PC-9 (cell line): ENCODE results near the gene TMEM97. TPM values are rescaled to one million over a fixed set of nuclear protein-coding genes. Genes with fewer than 3 reads are reported as not detected.

Experiments used
- BruUV-seq: library from RNA; stranded (reverse); fragments of 400-500 nt; replicated peaks from 2 replicates; lab custom pipeline; 2021; lab: Mats Ljungman, UMichigan
- CTCF ChIA-PET: fragments of 300-600 bp; sonication (Branson Sonifier 250); formaldehyde crosslinking; loops from one replicate; lab custom pipeline; 2022; ENCODE audit warnings: antibody characterized with exemption; lab: Charles Lee
- POLR2A ChIA-PET: fragments of 300-600 bp; sonication (Branson Sonifier 250); formaldehyde crosslinking; loops from one replicate; lab custom pipeline; 2022; ENCODE audit warnings: antibody characterized with exemption; ENCODE audit not compliant: unreplicated experiment; lab: Charles Lee
- DNase-seq, 2 experiments: peaks; one replicate each; pipeline versions ENCODE4 v3.0.0 to v3.0.0-alpha.2; 2015 to 2022; ENCODE audit warnings: mixed read lengths in 1 of 2
- H2AFZ ChIP-seq: fragments of 200-600 bp; sonication (generic); 2 replicates; pipeline ENCODE4 v1.8.1; 2017; ENCODE audit warnings: antibody characterized with exemption
- H3F3A ChIP-seq: fragments of 200-600 bp; sonication (generic); 2 replicates; pipeline ENCODE4 v1.8.1; 2017; ENCODE audit warnings: antibody characterized with exemption, mild to moderate bottlenecking, low read depth; ENCODE audit not compliant: insufficient read depth
- H3K27ac ChIP-seq: fragments of 200-600 bp; sonication (generic); 2 replicates; pipeline ENCODE4 v1.6.1; 2016; ENCODE audit warnings: mixed run types
- H3K27me3 ChIP-seq: fragments of 200-600 bp; sonication (generic); 2 replicates; pipeline ENCODE4 v1.6.1; 2016; ENCODE audit warnings: low read depth, mixed run types; ENCODE audit not compliant: insufficient read depth
- H3K36me3 ChIP-seq: fragments of 200-600 bp; sonication (generic); 2 replicates; pipeline ENCODE4 v1.6.1; 2016; ENCODE audit warnings: low read depth, mixed run types
- H3K4me1 ChIP-seq: fragments of 200-600 bp; sonication (generic); replicated peaks from 2 replicates; pipeline ENCODE4 v1.6.1; 2016; ENCODE audit warnings: mixed run types; ENCODE audit not compliant: insufficient read depth
- H3K4me2 ChIP-seq: fragments of 200-600 bp; sonication (generic); 2 replicates; pipeline ENCODE4 v1.6.1; 2017; ENCODE audit warnings: mixed run types
- H3K4me3 ChIP-seq: fragments of 200-600 bp; sonication (generic); 2 replicates; pipeline ENCODE4 v1.6.1; 2016; ENCODE audit warnings: mixed run types
- H3K79me2 ChIP-seq: fragments of 200-600 bp; sonication (generic); 2 replicates; pipeline ENCODE4 v1.6.1; 2017; ENCODE audit warnings: low read depth, mixed run types
- H3K9me2 ChIP-seq: fragments of 200-600 bp; sonication (generic); 2 replicates; pipeline ENCODE4 v1.8.1; 2017; ENCODE audit warnings: mild to moderate bottlenecking; ENCODE audit not compliant: insufficient read depth
- H3K9me3 ChIP-seq: fragments of 200-600 bp; sonication (generic); 2 replicates; pipeline ENCODE4 v1.8.1; 2016; ENCODE audit warnings: low read depth; ENCODE audit not compliant: insufficient read depth
- H4K20me1 ChIP-seq: fragments of 200-600 bp; sonication (generic); 2 replicates; pipeline ENCODE4 v1.8.1; 2017; ENCODE audit not compliant: insufficient read depth
- EZH2 ChIP-seq: fragments of 200-600 bp; sonication (generic); IDR thresholded peaks from 2 replicates; pipeline ENCODE4 v1.8.0; 2017; ENCODE audit warnings: antibody characterized with exemption, low read depth
- intact Hi-C: fragments of 100-400 bp; cut with micrococcal nuclease; formaldehyde crosslinking; loops from one replicate; pipeline ENCODE4 v1.10.0; 2022; ENCODE audit not compliant: unreplicated experiment
- total RNA-seq: library from RNA; stranded (reverse); gene quantifications from 2 replicates; pipeline ENCODE4 v1.2.3, GENCODE V29; 2021
- TF ChIP-seq, protein P1 (sequence below): fragments of 200-600 bp; sonication (generic); conservative IDR thresholded peaks from 2 replicates; pipeline ENCODE4 v1.6.1; 2017; ENCODE audit warnings: mixed run types, antibody characterized with exemption, mild to moderate bottlenecking, moderate library complexity

The TMEM97 gene
- total RNA-seq, 1 experiment from 2014 or later = 46.4 TPM

GRCh38 chr17:28340374-28340773, 21.4 kb downstream of the TMEM97 start:
- H3K4me3 ChIP-seq = no peak overlapping the region
- no peak overlapping the region for H3K4me2 ChIP-seq
- CTCF ChIA-PET = no interaction called here
- H3K36me3 ChIP-seq = peaks cover 22% of the 10 kb centered on the region; the same call in 1 of the 2 replicates
- H3K27ac ChIP-seq = no peak overlapping the region
- BruUV-seq = no TSS peak
- DNase-seq = no peak
- peaks cover 21% of the 10 kb centered on the region for H3K79me2 ChIP-seq
- no peaks in the 10 kb centered on the region for H3K9me3 ChIP-seq
- POLR2A ChIA-PET = no interaction called here
- H2AFZ ChIP-seq = no peak overlapping the region
- peaks cover 11% of the 10 kb centered on the region for H3K4me1 ChIP-seq
- peaks cover 19% of the 10 kb centered on the region for H4K20me1 ChIP-seq
- peaks cover 20% of the 10 kb centered on the region for H3F3A ChIP-seq
- H3K27me3 ChIP-seq = no peaks in the 10 kb centered on the region
- no peaks in the 10 kb centered on the region for H3K9me2 ChIP-seq
- TF ChIP-seq, protein P1, sequence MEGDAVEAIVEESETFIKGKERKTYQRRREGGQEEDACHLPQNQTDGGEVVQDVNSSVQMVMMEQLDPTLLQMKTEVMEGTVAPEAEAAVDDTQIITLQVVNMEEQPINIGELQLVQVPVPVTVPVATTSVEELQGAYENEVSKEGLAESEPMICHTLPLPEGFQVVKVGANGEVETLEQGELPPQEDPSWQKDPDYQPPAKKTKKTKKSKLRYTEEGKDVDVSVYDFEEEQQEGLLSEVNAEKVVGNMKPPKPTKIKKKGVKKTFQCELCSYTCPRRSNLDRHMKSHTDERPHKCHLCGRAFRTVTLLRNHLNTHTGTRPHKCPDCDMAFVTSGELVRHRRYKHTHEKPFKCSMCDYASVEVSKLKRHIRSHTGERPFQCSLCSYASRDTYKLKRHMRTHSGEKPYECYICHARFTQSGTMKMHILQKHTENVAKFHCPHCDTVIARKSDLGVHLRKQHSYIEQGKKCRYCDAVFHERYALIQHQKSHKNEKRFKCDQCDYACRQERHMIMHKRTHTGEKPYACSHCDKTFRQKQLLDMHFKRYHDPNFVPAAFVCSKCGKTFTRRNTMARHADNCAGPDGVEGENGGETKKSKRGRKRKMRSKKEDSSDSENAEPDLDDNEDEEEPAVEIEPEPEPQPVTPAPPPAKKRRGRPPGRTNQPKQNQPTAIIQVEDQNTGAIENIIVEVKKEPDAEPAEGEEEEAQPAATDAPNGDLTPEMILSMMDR = no peak
- no peak for TF ChIP-seq EZH2
- intact Hi-C loops = no loop called here

- Histone ChIP-seq H4K20me1 (peaks cover 19% of the 10 kb centered on the region), H3K27me3 (no peaks in the 10 kb centered on the region), H3K79me2 (peaks cover 21% of the 10 kb centered on the region), H3F3A (peaks cover 27% of the 10 kb centered on the region), H3K4me1 (peaks cover 20% of the 10 kb centered on the region), H3K4me3 (no peak overlapping the region), H2AFZ (no peak overlapping the region), H3K27ac (no peak overlapping the region), H3K9me2 (no peaks in the 10 kb centered on the region), H3K4me2 (no peak overlapping the region), H3K36me3 (peaks cover 28% of the 10 kb centered on the region), H3K9me3 (no peaks in the 10 kb centered on the region)
- intact Hi-C loops = no loop called here
- TF ChIP-seq EZH2 = no peak
- TF ChIP-seq, protein P1 = no peak
- DNase-seq = no peak
- ChIA-PET CTCF (no interaction called here), POLR2A (no interaction called here)
- BruUV-seq = no TSS peak
Measured at GRCh38 chr17:28341516-28341915, 22.5 kb downstream of the TMEM97 start.

- ChIA-PET CTCF (no interaction called here), POLR2A (no interaction called here)
- Histone ChIP-seq H3K27me3 (no peaks in the 10 kb centered on the region), H3K79me2 (peaks cover 14% of the 10 kb centered on the region), H3F3A (peaks cover 27% of the 10 kb centered on the region), H4K20me1 (peaks cover 13% of the 10 kb centered on the region), H3K9me3 (no peaks in the 10 kb centered on the region), H3K4me1 (peaks cover 20% of the 10 kb centered on the region), H3K36me3 (peaks cover 28% of the 10 kb centered on the region), H3K4me3 (no peak overlapping the region), H3K27ac (no peak overlapping the region), H3K4me2 (no peak overlapping the region), H2AFZ (no peak overlapping the region), H3K9me2 (no peaks in the 10 kb centered on the region)
- TF ChIP-seq, protein P1 = no peak
- TF ChIP-seq EZH2 = no peak
- intact Hi-C loops = no loop called here
- DNase-seq = no peak
- no TSS peak for BruUV-seq
Measured at GRCh38 chr17:28342313-28342712, 23.3 kb downstream of the TMEM97 start.
